GM20431 (cell line): ENCODE results near the gene INSC.

Experiments used
- in situ Hi-C: fragments of 300-500 bp; cut with MseI, MboI; formaldehyde crosslinking; loops from one replicate; pipeline ENCODE4 v1.15.0; 2020; ENCODE audit warnings: low sequenced_read_pairs; ENCODE audit not compliant: unreplicated experiment

INSC gene

GRCh38 chr11:15144347-15144746 is 29.6 kb downstream of the INSC start:
- in situ Hi-C loops, result no loop called here

GRCh38 chr11:15145151-15145550 is 30.4 kb downstream of the INSC start:
- in situ Hi-C loops, result no loop called here

DNA sequence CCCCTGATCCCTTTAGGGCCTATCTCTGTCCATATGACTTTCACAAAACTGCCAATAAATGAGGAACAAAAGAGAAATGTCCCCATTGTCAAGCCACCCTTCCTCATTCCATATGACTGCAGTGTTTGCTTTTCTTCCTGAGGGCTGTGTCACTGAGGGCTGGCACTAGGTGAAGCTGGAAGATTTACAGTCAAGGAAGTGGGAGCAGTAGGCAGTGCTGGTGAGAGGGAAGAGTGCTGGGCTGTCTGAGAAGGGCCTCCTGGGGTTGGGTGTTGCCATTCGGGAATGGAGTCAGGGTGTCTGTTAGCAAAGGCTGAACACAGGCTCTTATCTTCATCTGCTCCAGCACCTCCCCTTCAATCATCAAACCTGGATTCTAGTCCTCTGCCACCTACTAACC is 30.9 kb downstream of the INSC start:
- in situ Hi-C loops, result no loop called here

GRCh38 chr11:15146271-15147003 is 31.7 kb downstream of the INSC start:
- in situ Hi-C loops, result no loop called here

DNA sequence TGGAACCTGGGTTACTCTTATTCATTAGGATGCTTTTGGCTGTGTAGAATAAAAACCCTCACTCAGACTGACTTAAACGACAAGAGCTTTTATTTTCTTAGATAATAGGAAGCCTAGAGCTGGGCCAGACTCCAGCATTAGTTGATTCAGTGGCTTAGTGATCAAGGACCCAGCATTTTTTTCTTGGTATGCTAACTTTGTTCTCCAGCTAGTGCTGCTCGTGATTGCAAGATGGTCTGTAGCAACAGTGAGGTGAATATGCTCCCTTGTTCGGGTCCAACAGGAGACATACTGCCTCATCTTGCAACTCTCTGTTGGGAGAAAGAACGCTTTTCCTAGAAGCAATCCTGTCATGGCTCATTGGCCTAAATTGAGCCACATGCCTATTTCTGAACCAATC is 33.4 kb downstream of the INSC start:
- in situ Hi-C loops, result no loop called here

DNA sequence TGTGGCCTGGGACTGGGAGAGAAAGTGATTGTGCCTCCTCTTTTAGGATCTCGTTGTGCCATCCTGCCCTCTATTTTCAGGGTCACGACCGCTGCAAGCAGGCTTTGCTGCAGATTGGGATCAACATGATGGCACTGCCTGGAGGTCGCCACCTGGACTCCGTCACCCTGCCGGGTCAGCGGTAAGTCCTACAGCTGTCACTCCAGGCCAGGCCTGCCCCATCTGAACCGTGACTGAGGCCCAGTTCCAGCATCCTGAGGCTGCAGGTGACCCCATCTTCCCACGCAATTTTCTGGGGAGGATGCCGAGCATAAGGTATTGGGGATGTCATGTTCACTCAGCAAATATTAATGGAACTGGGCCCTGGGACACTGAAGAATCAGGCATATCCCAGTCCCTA is 34.3 kb downstream of the INSC start:
- in situ Hi-C loops, result no loop called here

DNA sequence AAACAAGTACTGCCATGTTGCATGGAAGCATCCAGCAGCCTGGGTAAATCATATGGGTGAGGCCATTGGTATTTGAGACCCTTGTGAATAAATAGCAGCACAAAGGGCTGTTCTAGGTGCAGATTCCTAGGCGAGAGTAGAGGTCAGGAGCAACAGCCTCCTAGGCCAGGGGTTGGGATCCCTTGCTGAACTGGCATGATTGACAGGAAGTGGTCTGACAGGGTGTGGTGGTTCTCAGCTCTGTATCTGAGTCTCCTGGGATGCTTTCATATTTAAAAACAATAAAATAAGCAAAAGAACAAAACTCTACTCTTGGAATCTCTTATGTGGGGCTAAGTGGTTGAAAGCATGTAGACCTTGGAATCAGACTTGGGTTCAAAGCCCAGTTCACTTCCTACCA is 35.8 kb downstream of the INSC start:
- in situ Hi-C loops, result no loop called here

DNA sequence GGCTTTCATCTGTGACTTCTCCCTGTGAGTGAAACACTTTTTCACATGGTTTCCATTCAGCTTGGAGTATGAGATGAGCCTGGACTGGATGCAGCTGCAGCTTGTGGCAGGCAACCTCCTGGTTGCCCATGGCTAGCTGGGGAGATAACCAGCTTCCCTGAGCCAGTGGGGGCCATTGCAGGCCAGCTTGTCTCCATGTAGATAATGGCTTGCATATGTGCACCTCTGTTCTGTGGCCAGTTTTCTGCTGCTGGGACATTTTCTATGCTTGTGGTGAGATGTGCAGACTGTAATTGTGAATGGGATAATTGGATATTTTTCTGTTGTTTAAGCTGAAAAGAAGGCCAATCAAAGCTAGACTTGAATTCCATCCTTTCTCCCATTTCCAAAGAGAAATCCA is 38.5 kb downstream of the INSC start:
- in situ Hi-C loops, result no loop called here

- in situ Hi-C loops, result no loop called here
These were observed 42.5 kb downstream of the INSC start for GRCh38 chr11:15157181-15157580.

DNA sequence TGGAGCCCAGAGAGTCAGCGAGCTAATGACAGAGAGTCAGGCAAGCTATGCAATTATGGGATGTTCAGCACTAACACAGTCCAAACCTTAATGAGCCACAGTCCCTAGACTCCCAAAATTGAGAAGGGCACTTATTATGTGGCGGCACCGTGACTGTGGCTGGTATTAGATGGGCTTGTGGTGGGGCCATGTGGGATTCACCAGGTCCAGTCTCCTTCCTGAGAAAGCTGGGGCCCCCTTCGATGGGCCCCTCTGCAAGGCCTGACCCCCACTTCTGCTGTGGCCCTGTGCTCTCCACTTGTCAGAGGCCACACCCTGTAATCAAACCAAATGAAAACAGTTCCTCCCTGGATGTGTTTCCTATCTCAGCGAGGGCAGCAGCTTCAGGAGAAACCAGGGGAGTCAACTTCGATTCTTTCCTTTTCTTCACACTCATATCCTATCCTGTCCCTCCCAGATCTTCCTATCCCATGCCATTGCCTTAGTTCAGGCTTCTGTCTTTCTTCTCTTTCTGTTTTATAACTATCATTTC is 42.9 kb downstream of the INSC start:
- in situ Hi-C loops, result no loop called here

- in situ Hi-C loops, result no loop called here
These were observed 43.8 kb downstream of the INSC start for GRCh38 chr11:15158351-15159015.

- in situ Hi-C loops, result no loop called here
These were observed 44.4 kb downstream of the INSC start for GRCh38 chr11:15159085-15159484.

GRCh38 chr11:15161790-15162189 is 47.1 kb downstream of the INSC start:
- in situ Hi-C loops, result no loop called here

GRCh38 chr11:15163136-15163535 is 48.4 kb downstream of the INSC start:
- in situ Hi-C loops, result no loop called here

DNA sequence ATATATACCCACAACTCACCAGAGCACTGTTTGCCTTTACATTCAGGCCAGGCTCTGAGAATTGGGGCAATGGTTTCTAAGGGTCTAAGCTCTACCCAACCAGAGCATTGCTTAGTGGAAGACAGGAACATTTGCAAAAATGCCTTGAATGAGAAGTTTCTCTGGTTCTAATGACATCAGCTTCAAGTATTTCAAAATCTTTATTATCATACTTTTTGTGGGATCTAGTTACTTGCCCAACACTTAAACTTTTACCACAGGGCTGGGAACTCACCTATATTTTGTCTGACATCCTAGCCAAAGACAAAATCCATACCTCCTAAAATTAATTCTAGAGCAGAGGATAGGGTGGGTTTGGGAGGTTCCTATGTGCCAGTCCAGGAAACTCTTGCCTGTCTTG is 51.5 kb downstream of the INSC start:
- in situ Hi-C loops, result no loop called here

- in situ Hi-C loops, result no loop called here
These were observed 55.3 kb downstream of the INSC start for GRCh38 chr11:15169815-15170551.

- in situ Hi-C loops, result no loop called here
These were observed 56.0 kb downstream of the INSC start for GRCh38 chr11:15170698-15171097.

DNA sequence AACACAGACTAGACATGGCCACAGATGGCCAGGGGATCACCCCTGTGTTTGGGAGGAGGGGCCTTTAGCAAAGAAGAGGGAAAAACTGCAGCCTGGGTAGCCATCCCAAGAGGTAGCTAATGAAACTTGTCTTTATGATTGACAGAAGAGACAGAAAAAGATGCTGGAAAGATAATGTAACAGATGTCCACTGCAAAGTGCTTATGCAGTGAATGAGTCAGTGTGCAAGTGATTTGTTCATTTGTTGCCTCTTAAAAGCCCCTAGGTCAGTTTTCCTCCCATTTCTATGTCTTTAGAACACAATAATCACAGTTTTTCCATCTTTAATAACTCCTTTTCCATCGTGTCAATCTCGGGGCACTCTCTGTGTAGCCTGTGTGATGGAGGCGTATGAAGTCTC is 57.2 kb downstream of the INSC start:
- in situ Hi-C loops, result no loop called here

- in situ Hi-C loops, result no loop called here
These were observed 61.1 kb downstream of the INSC start for GRCh38 chr11:15175831-15176230.

DNA sequence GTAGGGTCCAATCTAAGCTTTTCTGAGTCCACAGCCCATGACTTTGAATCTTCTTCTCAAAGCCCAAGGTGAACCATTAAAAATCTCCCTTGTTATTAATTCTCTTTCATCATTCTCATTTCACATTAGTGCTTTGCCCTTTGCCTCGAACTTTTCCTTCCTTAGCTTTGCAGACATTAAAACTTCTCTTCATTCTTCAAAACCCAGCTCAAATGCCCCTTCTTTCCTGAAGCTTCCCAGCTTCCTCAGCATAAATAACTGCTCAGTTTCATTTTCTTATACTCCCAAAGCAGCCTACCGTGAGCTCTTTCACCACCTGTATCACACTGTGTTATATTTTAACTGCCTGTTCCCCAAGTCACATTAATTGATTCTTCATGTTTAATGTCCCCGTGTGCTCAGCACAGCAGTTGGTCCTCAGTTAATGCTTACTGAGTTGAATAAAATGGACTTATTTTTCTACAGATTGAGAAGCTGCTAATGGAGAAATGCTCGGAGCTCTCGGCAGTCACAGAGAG is 62.0 kb downstream of the INSC start:
- in situ Hi-C loops, result no loop called here

DNA sequence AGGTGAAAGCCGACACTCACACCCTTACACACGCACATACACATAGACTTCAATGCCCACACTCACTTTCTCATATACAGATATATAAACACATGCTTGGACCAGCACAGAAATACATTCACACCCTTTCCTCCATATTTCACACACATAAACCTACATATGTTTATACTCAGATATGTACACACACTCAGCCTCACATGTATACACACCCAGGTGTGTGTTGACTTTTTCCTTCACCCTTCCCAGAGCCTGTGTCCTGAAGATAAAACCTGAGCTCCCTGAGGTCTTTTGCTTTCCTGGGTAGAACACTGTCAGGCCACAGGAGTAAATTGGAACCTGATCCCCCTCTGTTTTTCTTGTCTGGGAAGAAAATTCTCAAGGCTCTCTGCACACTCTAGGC is 62.8 kb downstream of the INSC start:
- in situ Hi-C loops, result no loop called here
